VCaP (cell line): ENCODE data around the gene MID1.

Experiments used
- H3K27ac ChIP-seq: fragments of 450-650 bp; 2 replicates; pipeline ENCODE4 v1.5.1; 2017
- CTCF ChIP-seq: fragments of 450-650 bp; conservative IDR thresholded peaks from 2 replicates; pipeline ENCODE4 v1.5.1; 2017; ENCODE audit warnings: mild to moderate bottlenecking, moderate library complexity

The MID1 gene

GRCh38 chrX:10495677-10496076 lies 124.7 kb downstream of the MID1 start:
- no peak for TF ChIP-seq CTCF
- no peak overlapping the region for H3K27ac ChIP-seq

GRCh38 chrX:10492250-10492649 lies 128.1 kb downstream of the MID1 start:
- H3K27ac ChIP-seq = no peak overlapping the region
- TF ChIP-seq CTCF = no peak

GRCh38 chrX:10486373-10486772 lies 134.0 kb downstream of the MID1 start:
- no peak for TF ChIP-seq CTCF
- no peak overlapping the region for H3K27ac ChIP-seq

GRCh38 chrX:10485326-10485725 lies 135.1 kb downstream of the MID1 start:
- no peak overlapping the region for H3K27ac ChIP-seq
- TF ChIP-seq CTCF = no peak

- TF ChIP-seq CTCF = no peak
- no peak overlapping the region for H3K27ac ChIP-seq
Observed at GRCh38 chrX:10484683-10485247, 135.6 kb downstream of the MID1 start.

- no peak for TF ChIP-seq CTCF
- H3K27ac ChIP-seq = no peak overlapping the region
Observed at GRCh38 chrX:10483191-10483831, 137.1 kb downstream of the MID1 start.

- TF ChIP-seq CTCF = no peak
- no peak overlapping the region for H3K27ac ChIP-seq
Observed at GRCh38 chrX:10482708-10483107, 137.7 kb downstream of the MID1 start.
